ENCODE results near the gene MTRF1L.

DNA sequence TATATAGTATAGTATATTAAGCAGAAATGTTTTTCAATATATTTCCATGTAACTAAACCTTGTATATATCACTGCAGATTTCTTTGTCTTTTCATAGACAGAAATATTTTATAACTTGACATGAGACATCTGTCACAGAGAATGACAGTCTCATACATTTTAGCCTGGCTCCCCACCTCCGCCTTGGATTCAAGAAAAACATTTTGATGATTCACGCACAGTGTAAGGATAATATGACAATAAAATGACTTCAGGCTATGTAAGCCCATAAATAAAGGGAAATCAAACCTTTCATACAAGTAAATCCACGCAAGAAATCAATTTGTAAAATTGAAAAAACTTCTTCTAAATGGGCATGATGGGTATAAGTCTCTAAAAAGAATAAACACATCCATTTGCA lies 56.0 kb downstream of the MTRF1L start:
- TF ChIP-seq POLR2AphosphoS5 (IDR thresholded peaks at IDR 0.05; ENCODE audit: borderline replicate concordance, low read depth, low read length) (no peak), EZH2 (IDR thresholded peaks at IDR 0.05) (no peak)
